ENCODE results near the gene C1orf159.

- no peak for TF ChIP-seq MAX (IDR thresholded peaks at IDR 0.05)
- no peak for TF ChIP-seq YY1 (IDR thresholded peaks at IDR 0.05; ENCODE audit: low read depth)
- no peak for TF ChIP-seq ZBTB7A (IDR thresholded peaks at IDR 0.05; ENCODE audit: low read depth)
- TF ChIP-seq REST (IDR thresholded peaks at IDR 0.05; ENCODE audit: low read depth), result no peak
- TF ChIP-seq EP300 (IDR thresholded peaks at IDR 0.05; ENCODE audit: borderline replicate concordance), result no peak
- no peak for TF ChIP-seq TAF1 (IDR thresholded peaks at IDR 0.05; ENCODE audit: low read depth)
- TF ChIP-seq RAD21 (IDR thresholded peaks at IDR 0.05; ENCODE audit: low read depth), result no peak
- TF ChIP-seq CREB1 (IDR thresholded peaks at IDR 0.05; ENCODE audit: low read depth), result no peak
- TF ChIP-seq NFIC (IDR thresholded peaks at IDR 0.05), result no peak
These were observed 63.7 kb downstream of the C1orf159 start for GRCh38 chr1:1052003-1052840.

All from Ishikawa (cell line).